IPS-18c (cell line): ENCODE results near the gene CLEC2L.

Source experiments
- H3K4me3 ChIP-seq: 2 replicates; pipeline ENCODE4 v1.7.0; 2013; ENCODE audit warnings: low read depth, mild to moderate bottlenecking, low read length, moderate library complexity; ENCODE audit not compliant: insufficient read depth
- H3K9me3 ChIP-seq: one replicate; pipeline ENCODE4 v1.6.1; 2013; ENCODE audit warnings: mild to moderate bottlenecking, low read length, moderate library complexity; ENCODE audit not compliant: control insufficient read depth, insufficient read depth

CLEC2L gene

GRCh38 chr7:139523199-139523941 lies at the start of gene CLEC2L:
CLEC2L (plus strand) TSS chr7:139523685; CDS start chr7:139523928, 243 bp downstream.
- Histone ChIP-seq H3K4me3 (peak within 1 kb of the TSS; percentile 38), H3K9me3 (no peaks in the 10 kb centered on the region)

- Histone ChIP-seq H3K9me3 (no peaks in the 10 kb centered on the region), H3K4me3 (no peak overlapping the region)
Observed at GRCh38 chr7:139476139-139476538, 47.3 kb upstream of the CLEC2L start.

GRCh38 chr7:139476891-139477290 lies 46.6 kb upstream of the CLEC2L start:
- Histone ChIP-seq H3K4me3 (no peak overlapping the region), H3K9me3 (no peaks in the 10 kb centered on the region)

- H3K9me3 ChIP-seq: no peaks in the 10 kb centered on the region
- H3K4me3 ChIP-seq: no peak overlapping the region
Observed at GRCh38 chr7:139479620-139480019, 43.9 kb upstream of the CLEC2L start.

GRCh38 chr7:139481364-139481763 lies 42.1 kb upstream of the CLEC2L start:
- Histone ChIP-seq H3K9me3 (no peaks in the 10 kb centered on the region), H3K4me3 (no peak overlapping the region)

- peak overlapping the region; percentile 73; the same call in 1 of the 2 replicates for H3K4me3 ChIP-seq
- no peaks in the 10 kb centered on the region for H3K9me3 ChIP-seq
Observed at GRCh38 chr7:139482122-139482521, 41.4 kb upstream of the CLEC2L start.

GRCh38 chr7:139482662-139483466 lies 40.6 kb upstream of the CLEC2L start:
- H3K4me3 ChIP-seq: peak overlapping the region; percentile 73
- H3K9me3 ChIP-seq: no peaks in the 10 kb centered on the region

- Histone ChIP-seq H3K4me3 (no peak overlapping the region), H3K9me3 (peaks cover 3% of the 10 kb centered on the region)
Observed at GRCh38 chr7:139487366-139488080, 36.0 kb upstream of the CLEC2L start.

- H3K4me3 ChIP-seq: no peak overlapping the region
- peaks cover 3% of the 10 kb centered on the region for H3K9me3 ChIP-seq
Observed at GRCh38 chr7:139488810-139489209, 34.7 kb upstream of the CLEC2L start.

GRCh38 chr7:139490130-139490529 lies 33.4 kb upstream of the CLEC2L start:
- peaks cover 3% of the 10 kb centered on the region for H3K9me3 ChIP-seq
- H3K4me3 ChIP-seq: no peak overlapping the region

- no peak overlapping the region for H3K4me3 ChIP-seq
Observed at GRCh38 chr7:139492293-139492692, 31.2 kb upstream of the CLEC2L start.

GRCh38 chr7:139494835-139495579 lies 28.5 kb upstream of the CLEC2L start:
- Histone ChIP-seq H3K4me3 (no peak overlapping the region), H3K9me3 (no peaks in the 10 kb centered on the region)

More at GRCh38 chr7:139492293-139492692, 31.2 kb upstream of the CLEC2L start:
- peaks cover 3% of the 10 kb centered on the region for H3K9me3 ChIP-seq

- Histone ChIP-seq H3K4me3 (no peak overlapping the region), H3K9me3 (no peaks in the 10 kb centered on the region)
Observed at GRCh38 chr7:139495580-139496125, 27.8 kb upstream of the CLEC2L start.

GRCh38 chr7:139496528-139496927 lies 27.0 kb upstream of the CLEC2L start:
- no peak overlapping the region for H3K4me3 ChIP-seq
- no peaks in the 10 kb centered on the region for H3K9me3 ChIP-seq

GRCh38 chr7:139500770-139501138 lies 22.7 kb upstream of the CLEC2L start:
- no peak overlapping the region for H3K4me3 ChIP-seq

GRCh38 chr7:139502226-139502625 lies 21.3 kb upstream of the CLEC2L start:
- Histone ChIP-seq H3K9me3 (no peaks in the 10 kb centered on the region), H3K4me3 (no peak overlapping the region)

More at GRCh38 chr7:139500770-139501138, 22.7 kb upstream of the CLEC2L start:
- no peaks in the 10 kb centered on the region for H3K9me3 ChIP-seq

- Histone ChIP-seq H3K4me3 (no peak overlapping the region), H3K9me3 (no peaks in the 10 kb centered on the region)
Observed at GRCh38 chr7:139505563-139505962, 17.9 kb upstream of the CLEC2L start.
